Body of pancreas (tissue), 4 donors: ENCODE results near the gene MGLL. TPM values are rescaled to one million over a fixed set of nuclear protein-coding genes. Genes with fewer than 3 reads are reported as not detected.

Source experiments
- ATAC-seq: fragments of 150-250 bp; one replicate; pipeline ENCODE4 v1.9.1; 2016
- DNase-seq, 4 donors: peaks; one replicate each; pipeline ENCODE4 v3.0.0-alpha.2; 2019
- H3K27ac ChIP-seq, 4 donors: fragments of 200-600 bp; sonication (generic); 1 replicate in 3 of 4; 2 replicates in 1 of 4; pipeline versions ENCODE4 v1.5.1 to v1.6.1; 2016 to 2019; ENCODE audit warnings: mild to moderate bottlenecking in 1 of 4, mixed read lengths in 1 of 4, moderate library complexity in 1 of 4
- H3K27me3 ChIP-seq, 2 donors: fragments of 200-600 bp; sonication (generic); one replicate each; pipeline ENCODE4 v1.6.0; 2016; ENCODE audit warnings: mild to moderate bottlenecking in 1 of 2
- H3K36me3 ChIP-seq, 2 donors: fragments of 200-600 bp; sonication (generic); replicated peaks in 1 of 2; 2 replicates each; pipeline ENCODE4 v1.5.1; 2016; ENCODE audit warnings: low read depth in 2 of 2; ENCODE audit not compliant: insufficient read depth in 1 of 2
- H3K4me1 ChIP-seq: fragments of 200-600 bp; sonication (generic); one replicate; pipeline ENCODE4 v1.6.0; 2016
- H3K4me3 ChIP-seq, 2 donors: fragments of 200-600 bp; sonication (generic); 1 replicate in 1 of 2; 2 replicates in 1 of 2; pipeline ENCODE4 v1.5.1; 2016 to 2019
- H3K9me3 ChIP-seq, 3 donors: fragments of 200-600 bp; sonication (generic); 1 replicate in 2 of 3; 2 replicates in 1 of 3; pipeline ENCODE4 v1.5.1; 2016
- CTCF ChIP-seq, 7 experiments: fragments of 450-650 bp in 4 of 7; fragments of 200-600 bp in 3 of 7; sonication (generic) in 3 of 7; IDR thresholded peaks; one replicate each; pipeline ENCODE4 v1.5.1; 2016 to 2019; ENCODE audit warnings: antibody characterized with exemption in 7 of 7
- POLR2A ChIP-seq, 3 donors: fragments of 450-650 bp; IDR thresholded peaks; one replicate each; pipeline ENCODE4 v1.6.1; 2016; ENCODE audit warnings: antibody characterized with exemption in 3 of 3, mild to moderate bottlenecking in 2 of 3
- WGBS, 2 donors: methylation state at CpG; one replicate each; pipeline ENCODE4 v1.1.5; 2017; 5-methylcytosine and 5-hydroxymethylcytosine counted together
- intact Hi-C: fragments of 100-400 bp; cut with DNase I; formaldehyde crosslinking; loops from one replicate; pipeline ENCODE4 v1.15.1; 2023
- total RNA-seq, 2 donors: library from RNA; depleted of rRNA; stranded (reverse); fragments of >200 nt; gene quantifications; one replicate each; pipeline ENCODE4 v1.1.0, GENCODE V29; 2016

The MGLL gene
- total RNA-seq, 2 donors from 2014 or later, result 14.8 to 20.2 TPM

- Histone ChIP-seq H3K4me3 (no peak overlapping the region), H3K9me3 (no peaks in the 10 kb centered on the region), H3K27me3 (no peaks in the 10 kb centered on the region), H3K36me3 (no peaks in the 10 kb centered on the region), H3K4me1 (peaks cover 33% of the 10 kb centered on the region), H3K27ac (no peak overlapping the region)
- ATAC-seq (no peak), DNase-seq (no peak)
- intact Hi-C loops, result no loop called here
- TF ChIP-seq CTCF (IDR thresholded peaks at IDR 0.05), result no peak
- no peak for TF ChIP-seq POLR2A (IDR thresholded peaks at IDR 0.05)
- 81 to 86% methylated on average over 11 of the region's 11 CpGs for WGBS, 2 donors
Observed at GRCh38 chr3:127701280-127701911, 120.9 kb downstream of the MGLL start.

GRCh38 chr3:127700406-127700805, 121.9 kb downstream of the MGLL start:
- TF ChIP-seq CTCF (IDR thresholded peaks at IDR 0.05) (no peak), POLR2A (IDR thresholded peaks at IDR 0.05) (no peak)
- DNase-seq (no peak), ATAC-seq (no peak)
- no peak overlapping the region for H3K4me3 ChIP-seq
- no peaks in the 10 kb centered on the region for H3K9me3 ChIP-seq
- 77 to 80% methylated on average over 3 to 5 of the region's 5 CpGs for WGBS, 2 donors
- no peaks in the 10 kb centered on the region for H3K36me3 ChIP-seq
- no peak overlapping the region for H3K27ac ChIP-seq
- H3K27me3 ChIP-seq, result no peaks in the 10 kb centered on the region
- peaks cover 33% of the 10 kb centered on the region for H3K4me1 ChIP-seq
- intact Hi-C loops, result no loop called here

GRCh38 chr3:127699416-127700300, 122.7 kb downstream of the MGLL start:
- Histone ChIP-seq H3K4me1 (peaks cover 33% of the 10 kb centered on the region), H3K27ac (peak overlapping the region in 1 of 4 donors; percentile 21), H3K4me3 (no peak overlapping the region), H3K27me3 (no peaks in the 10 kb centered on the region), H3K36me3 (no peaks in the 10 kb centered on the region), H3K9me3 (no peaks in the 10 kb centered on the region)
- intact Hi-C loops, result no loop called here
- TF ChIP-seq CTCF (IDR thresholded peaks at IDR 0.05) (no peak), POLR2A (IDR thresholded peaks at IDR 0.05) (no peak)
- WGBS, 2 donors, result 79 to 81% methylated on average over 9 of the region's 9 CpGs
- DNase-seq, result peak in 1 of 4 donors; percentile 61
- ATAC-seq, result no peak

- WGBS, 2 donors, result 72 to 78% methylated on average over 6 of the region's 6 CpGs
- H3K27me3 ChIP-seq, result no peaks in the 10 kb centered on the region
- peak overlapping the region; percentile 44 to 83 (median 74) for H3K27ac ChIP-seq
- intact Hi-C loops, result no loop called here
- H3K4me3 ChIP-seq, result no peak overlapping the region
- ATAC-seq (no peak), DNase-seq (peak in 1 of 4 donors; percentile 39)
- no peaks in the 10 kb centered on the region for H3K36me3 ChIP-seq
- H3K9me3 ChIP-seq, result no peaks in the 10 kb centered on the region
- H3K4me1 ChIP-seq, result peaks cover 33% of the 10 kb centered on the region
- TF ChIP-seq POLR2A (IDR thresholded peaks at IDR 0.05), result no peak
- TF ChIP-seq CTCF (IDR thresholded peaks at IDR 0.05), result no peak
Observed at GRCh38 chr3:127698691-127699415, 123.5 kb downstream of the MGLL start.
